GM19099 (cell line): ENCODE measurements around the gene LRRFIP1.

Source experiments
- POLR2A ChIP-seq: IDR thresholded peaks from 3 replicates; pipeline ENCODE4 v1.6.1; 2011; ENCODE audit warnings: low read depth; ENCODE audit not compliant: insufficient read length; ENCODE audit errors: extremely low read depth

LRRFIP1 gene

DNA sequence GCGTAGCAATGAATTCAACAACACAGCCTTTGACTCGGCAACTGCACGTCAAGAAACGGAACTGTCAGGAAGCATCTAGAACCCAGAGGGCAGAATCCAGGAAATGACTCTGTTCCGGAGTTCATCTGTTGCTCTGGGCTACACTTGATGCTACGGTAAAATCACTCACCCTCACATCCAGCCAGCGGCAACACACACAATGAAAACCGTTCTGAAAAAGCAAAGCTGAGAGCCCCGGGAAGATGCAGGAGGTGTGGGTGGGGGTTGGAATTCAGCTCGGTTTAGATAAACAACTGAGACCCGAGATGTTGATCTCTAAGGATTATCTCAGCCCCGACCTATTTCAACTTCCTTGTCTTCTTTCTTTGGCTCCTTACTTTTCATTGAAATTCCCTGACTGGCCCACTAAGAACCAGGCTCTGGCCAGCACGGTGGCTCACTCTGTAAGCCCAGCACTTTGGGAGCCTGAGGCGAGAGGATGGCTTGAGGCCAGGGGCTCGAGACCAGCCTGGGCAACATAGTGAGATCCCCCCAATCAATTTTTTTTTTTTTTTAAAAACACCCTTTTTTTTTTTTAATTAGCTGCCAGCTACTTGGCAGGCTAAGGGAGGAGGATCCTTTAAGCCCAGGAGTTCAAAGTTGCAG lies 23.5 kb upstream of the LRRFIP1 start:
- TF ChIP-seq POLR2A, result no peak

DNA sequence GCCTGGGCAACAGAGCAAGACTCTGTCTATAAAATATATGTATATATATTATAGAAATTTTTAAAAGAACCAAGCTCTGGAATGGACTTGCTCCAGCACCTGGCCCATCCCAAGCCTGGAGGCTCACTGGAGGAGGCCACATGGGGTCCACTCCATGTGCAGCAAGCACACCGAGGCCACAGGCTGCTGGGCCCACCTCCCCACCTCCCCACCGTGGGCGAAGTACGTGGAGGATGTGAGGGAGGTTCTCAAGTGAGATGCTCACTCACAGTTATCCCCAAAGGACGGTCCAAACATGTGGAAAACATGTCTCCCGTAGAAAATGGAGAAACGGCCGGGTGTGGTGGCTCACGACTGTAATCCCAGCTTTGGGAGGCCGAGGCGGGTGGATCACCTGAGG lies 23.0 kb upstream of the LRRFIP1 start:
- no peak for TF ChIP-seq POLR2A

DNA sequence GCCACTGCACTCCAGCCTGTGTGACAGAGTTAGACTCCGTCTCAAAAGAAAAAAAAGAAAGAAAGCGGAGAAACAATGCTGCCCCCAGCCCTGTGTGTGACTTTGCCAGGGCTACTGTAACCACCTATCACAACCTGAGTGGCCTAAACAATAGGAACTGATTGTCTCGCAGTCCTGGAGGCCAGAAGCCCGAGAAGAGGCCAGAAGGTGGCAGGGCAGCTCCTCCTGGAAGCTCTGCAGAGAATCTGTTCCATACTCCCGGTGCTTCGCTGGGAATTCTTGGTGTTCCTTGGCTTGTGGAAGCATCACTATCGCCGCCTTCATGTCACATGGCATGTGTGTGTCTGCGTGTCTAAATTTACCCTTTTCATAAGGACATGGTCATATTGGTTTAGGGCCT lies 22.4 kb upstream of the LRRFIP1 start:
- no peak for TF ChIP-seq POLR2A

DNA sequence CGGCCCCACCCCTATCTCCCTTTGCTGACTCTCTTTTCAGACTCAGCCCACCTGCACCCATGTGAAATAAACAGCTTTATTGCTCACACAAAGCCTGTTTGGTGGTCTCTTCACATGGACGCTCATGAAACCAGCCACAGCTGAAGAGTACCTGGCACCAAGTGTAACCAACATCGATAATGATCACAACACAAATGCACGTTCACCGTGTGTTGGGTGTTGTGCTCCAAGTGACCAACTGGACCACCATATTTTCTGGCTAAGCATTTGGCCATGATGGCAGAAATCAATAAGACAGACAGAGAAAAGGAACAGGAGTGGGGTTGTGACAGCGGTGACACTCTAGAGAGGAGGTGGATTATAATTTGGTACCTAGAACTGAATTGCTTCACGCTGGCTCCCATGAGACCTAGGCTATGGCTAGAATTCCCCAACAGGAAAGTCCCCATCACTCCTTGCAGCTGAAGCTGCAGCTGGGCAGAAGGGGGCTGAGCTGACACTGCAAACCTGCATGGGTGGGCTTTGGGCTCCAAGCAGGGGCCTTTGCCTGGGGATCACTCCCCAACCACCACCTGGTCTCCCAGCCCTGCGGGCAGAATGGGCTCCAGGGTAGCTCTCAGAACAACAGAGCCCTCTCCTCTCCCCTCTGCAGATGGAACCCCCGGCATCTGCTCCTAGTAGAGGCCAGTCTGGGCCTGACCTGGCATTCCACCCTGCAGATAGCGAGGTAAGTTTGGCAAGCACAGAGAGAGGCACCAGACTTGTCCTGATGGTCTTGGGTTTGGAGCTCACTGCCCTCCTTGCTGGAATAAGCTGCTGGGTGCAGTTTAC lies 14.6 kb upstream of the LRRFIP1 start:
- no peak for TF ChIP-seq POLR2A

DNA sequence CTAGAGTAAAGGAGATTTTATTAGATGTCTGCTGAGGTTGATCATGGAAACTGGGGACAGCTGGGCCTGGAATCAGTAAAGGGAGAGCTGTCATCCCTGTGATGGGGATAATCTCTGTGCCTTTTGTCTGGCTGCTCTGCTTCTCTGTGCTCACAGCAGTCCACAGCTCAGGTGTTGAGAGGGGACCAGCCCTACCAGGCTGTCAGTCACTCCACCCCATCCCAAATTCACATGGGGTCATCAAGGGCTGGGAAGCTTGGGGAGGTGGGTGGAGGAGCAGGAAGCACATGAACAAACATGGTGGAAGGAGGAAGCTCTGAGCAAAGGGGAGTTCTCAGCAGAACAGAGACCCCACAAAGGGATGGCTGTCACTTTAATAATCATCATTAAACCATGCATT lies 13.7 kb upstream of the LRRFIP1 start:
- no peak for TF ChIP-seq POLR2A

DNA sequence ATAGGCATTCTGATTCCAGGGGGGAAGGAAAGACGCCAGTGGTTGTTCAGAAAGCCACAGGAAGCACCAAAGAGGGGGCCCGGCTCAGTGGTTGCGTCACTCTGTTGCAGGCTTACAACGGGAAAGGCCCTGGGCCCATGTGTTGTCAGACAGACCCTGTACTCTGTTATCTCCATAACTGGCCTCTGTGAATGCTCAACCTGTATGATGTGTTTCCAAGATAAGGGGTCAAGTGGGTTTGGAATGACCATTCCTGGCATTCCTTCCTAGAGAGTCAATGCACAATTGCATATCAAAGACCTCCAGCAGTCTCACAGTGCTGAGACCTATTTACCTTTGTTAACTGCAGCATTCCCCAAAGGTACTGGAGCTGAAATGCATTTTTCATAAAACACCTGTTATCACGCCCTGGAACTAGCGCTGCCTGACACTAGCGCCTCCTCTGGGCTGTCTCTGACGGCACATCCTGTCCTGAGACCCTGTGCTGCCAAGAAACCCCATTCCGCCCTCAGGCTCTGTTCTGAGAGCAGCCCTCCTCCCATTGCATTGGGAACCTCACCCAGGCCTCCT lies 13.2 kb upstream of the LRRFIP1 start:
- no peak for TF ChIP-seq POLR2A

DNA sequence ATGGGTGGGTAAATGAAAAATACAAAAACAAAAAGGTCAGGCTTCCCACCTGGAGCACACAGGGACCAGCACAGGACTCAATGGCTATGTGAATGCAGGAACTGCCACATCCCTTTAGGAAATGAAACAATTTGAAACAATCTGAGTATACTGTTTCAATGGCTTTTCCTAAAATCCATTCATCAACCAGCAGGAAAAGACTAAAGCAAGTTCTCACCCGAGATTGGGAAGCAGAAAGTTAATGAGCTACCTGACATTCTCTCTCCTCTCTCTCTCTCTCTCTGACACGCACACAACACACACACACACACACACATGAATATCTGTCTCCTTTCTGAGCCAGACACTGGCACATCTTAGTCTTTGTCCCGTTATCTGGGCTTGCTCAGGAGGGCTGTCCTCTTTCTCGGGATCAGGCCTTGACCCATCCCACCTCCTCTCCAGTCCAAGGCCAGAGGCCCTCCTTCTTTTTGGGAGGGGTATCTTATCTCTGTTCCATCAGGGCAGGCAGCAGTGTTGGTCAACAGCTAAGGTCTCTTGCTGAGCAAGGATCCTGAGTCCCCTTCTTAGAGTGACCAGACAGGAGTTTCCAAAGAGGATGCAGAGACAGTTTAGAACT lies 11.6 kb upstream of the LRRFIP1 start:
- TF ChIP-seq POLR2A, result no peak

DNA sequence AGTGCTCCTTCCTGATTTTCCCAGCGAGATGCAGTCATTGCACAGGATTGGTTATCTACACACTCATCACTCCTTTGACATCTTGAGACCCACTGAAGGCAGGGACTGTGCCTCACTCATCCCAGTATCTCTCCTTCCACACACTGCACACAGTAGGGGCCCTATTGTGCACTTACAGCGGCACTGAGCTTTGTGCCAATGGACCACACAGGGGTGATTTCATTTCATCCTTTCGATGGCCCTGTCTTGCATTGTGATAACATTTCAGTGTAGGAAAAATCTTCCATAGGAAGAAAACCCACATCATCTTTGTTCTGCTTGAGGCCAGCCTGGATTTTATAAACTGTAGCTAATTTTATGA lies 11.0 kb upstream of the LRRFIP1 start:
- TF ChIP-seq POLR2A, result no peak

DNA sequence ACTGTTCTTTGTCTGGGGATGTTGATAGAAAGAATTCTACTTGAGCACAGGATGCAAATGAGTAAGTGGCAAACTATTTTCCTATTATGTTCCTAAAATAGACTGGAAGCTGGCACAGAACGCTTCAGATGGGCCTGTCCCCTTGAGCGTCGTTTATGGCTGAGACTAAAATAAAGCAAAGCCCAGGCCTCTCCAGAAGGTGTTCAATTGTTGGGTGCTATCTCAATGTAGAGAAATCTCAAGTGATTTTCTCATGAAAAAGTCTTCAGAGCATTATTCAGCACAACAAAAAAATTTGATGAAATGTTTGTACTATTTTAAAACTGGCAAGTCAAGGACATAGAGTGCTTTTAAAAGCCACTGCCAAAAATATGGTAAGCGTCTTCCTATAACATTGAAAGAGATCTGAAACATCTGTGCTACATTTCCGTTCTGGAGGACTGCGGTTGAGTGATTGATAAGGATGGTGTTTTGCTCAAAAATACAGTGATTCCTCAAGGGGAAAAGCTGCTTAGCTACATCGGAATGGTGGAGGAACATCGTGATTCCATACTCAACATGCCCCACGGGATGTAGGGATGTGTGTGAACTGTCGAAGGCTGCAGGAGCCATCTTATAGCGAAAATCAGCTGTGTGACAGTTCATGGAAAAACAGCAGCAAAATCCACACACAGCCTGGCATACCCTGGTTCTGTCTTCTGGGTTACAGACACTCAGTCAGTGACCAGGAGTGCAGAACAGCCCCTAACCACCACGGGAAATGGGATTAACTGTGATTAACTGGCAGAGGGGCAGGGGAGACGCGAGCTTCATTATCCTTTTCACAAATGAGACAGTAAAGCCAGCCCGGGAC lies 10.4 kb upstream of the LRRFIP1 start:
- TF ChIP-seq POLR2A, result no peak

DNA sequence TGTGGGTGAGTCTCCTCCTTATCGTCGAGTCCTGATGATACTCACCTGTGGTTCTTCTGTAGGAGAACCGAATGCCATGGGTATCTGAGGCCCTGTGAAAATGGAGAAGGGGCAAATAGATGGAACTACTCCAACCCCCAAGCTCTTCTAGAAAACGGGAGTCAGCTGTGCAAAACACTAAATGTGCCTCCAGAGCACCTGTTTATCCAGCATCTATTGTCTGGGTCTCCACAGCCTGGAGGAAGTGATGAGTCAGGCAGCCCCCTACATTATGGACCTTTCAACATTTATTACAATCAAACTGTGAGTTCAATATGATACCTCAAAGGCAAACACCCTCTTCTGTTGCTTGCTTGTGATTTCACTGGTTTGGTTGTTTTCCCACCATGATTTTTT lies 9.8 kb upstream of the LRRFIP1 start:
- no peak for TF ChIP-seq POLR2A

DNA sequence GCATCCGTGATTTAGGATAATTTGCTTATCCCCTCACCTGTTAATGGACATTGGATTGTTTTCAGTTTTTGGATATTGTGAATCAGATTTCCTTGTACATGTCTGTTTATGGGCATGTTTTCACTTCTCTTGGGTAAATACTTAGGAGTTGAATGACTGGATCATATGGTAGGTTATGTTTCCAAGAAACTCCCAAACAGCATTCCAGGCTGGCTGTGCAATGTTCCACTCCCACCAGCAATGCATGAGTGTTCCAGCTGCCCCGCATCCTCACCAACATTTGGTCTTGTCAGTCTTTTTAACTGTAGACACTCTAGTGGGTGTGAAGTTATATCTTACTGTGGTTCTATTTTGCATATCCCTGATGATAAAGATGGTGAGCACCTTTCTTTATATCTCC lies 8.9 kb upstream of the LRRFIP1 start:
- TF ChIP-seq POLR2A, result no peak

DNA sequence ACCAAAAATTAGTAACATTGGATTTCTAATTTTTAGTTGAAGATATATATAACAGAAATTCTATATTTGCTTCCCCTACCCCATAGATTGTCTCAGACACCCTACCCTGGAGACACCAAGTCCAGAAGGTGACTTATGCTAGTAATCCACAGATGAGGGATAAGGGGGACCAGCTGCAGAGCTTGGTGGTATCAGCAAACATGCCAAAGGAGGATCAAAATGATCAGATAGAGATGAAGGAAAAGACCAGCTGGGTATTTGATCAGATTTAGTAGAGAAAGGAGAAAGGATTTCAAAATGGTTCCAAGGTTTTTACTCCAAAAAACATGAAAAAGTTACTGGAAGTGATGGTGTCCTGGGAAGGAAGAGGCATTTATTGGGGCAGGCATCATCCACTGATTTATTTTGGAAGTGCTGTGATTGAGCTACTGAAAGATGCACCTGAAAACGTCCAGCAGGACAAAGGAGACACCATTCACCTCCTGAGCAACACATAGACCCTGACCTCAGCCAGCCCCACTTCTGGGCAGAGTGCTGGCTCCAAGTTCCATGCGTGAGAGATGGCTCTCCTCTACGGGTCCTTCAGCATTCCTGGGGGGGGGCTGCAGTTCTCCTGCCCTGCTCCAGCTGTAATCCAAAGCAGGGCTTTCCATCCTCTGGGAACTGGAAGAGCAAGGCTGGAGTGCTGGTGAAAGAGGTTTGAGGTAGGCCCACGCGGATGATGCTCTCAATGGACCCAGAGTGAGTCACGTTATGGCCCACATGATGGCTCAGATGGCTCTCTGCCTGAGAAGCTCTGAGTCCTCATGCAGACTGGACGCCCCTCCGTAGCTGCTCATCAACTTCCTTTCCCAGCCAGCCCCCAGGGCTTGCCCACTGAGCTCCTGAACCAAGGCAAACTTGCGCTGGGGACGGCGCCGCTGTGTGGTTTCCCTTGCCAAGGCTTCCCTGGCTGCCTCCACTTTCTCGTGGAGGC lies 3.7 kb upstream of the LRRFIP1 start:
- no peak for TF ChIP-seq POLR2A

DNA sequence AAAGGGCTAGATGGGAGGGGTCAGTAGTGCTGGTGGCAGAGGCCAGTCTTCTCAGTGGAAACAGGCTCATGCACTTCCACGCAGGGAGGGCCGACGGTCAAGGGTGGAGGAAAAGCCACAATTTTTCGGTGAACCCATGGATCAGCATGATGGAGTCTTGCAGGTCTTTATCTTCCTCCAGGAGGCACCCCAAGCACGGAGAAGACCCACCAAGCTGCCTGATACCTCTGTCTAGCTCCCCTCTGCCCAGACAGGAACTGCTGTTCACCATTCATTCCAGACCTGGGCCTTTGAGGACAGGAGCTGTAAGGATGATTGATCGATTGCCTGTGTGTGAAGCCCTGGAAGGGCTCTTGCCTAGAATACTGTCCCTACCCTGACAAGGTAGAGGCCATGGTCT lies 2.8 kb upstream of the LRRFIP1 start:
- no peak for TF ChIP-seq POLR2A

DNA sequence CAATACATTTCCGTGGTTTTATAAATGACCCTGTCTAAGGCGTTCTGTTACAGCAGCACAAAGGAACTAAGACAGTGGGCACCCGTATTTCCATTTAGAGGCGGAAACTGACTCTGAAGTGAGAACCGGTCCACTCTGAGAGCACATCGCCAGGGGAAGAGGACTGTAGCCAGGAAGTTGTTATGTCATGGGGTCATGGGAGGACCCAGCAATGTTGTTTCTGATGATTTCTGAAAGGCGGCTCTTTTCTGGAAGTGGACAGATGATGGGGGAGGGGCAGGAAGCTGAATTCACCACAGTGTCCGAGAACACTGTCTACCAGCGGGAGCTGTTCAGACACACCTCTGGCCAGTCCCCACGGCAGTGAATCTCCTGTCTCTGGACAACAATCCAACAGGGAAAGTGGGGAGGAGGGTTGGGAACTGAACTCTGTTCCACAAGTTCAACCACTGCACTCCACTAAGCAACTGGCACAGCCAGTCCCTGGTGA lies 2.1 kb upstream of the LRRFIP1 start:
- TF ChIP-seq POLR2A, result no peak
